ENCODE data around the gene ACBD3.

ACBD3 gene

DNA sequence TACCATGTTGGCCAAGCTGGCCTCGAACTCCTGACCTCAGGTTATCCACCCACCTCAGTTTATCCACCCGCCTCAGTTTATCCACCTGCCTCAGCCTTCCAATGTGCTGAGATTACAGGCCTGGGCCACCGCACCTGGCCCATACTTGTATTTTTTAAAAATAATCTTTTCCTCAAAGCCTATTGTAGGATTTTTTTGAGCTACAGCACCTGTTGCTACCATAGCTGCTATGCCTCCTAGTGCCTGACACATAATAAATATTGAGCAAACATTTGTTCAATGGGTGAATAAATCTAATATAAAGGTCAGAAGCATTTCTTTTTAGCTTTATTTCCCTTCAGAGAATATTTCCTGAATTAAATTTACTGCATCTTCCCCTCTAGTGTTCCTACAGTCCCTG, 15.7 kb upstream of the ACBD3 start (continued):
- TF ChIP-seq, protein P1, sequence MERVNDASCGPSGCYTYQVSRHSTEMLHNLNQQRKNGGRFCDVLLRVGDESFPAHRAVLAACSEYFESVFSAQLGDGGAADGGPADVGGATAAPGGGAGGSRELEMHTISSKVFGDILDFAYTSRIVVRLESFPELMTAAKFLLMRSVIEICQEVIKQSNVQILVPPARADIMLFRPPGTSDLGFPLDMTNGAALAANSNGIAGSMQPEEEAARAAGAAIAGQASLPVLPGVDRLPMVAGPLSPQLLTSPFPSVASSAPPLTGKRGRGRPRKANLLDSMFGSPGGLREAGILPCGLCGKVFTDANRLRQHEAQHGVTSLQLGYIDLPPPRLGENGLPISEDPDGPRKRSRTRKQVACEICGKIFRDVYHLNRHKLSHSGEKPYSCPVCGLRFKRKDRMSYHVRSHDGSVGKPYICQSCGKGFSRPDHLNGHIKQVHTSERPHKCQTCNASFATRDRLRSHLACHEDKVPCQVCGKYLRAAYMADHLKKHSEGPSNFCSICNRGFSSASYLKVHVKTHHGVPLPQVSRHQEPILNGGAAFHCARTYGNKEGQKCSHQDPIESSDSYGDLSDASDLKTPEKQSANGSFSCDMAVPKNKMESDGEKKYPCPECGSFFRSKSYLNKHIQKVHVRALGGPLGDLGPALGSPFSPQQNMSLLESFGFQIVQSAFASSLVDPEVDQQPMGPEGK (CRISPR knock-in tag; IDR thresholded peaks at IDR 0.05; ENCODE audit: borderline replicate concordance) = no peak
- TF ChIP-seq ESRRG (CRISPR knock-in tag; IDR thresholded peaks at IDR 0.05) = no peak

DNA sequence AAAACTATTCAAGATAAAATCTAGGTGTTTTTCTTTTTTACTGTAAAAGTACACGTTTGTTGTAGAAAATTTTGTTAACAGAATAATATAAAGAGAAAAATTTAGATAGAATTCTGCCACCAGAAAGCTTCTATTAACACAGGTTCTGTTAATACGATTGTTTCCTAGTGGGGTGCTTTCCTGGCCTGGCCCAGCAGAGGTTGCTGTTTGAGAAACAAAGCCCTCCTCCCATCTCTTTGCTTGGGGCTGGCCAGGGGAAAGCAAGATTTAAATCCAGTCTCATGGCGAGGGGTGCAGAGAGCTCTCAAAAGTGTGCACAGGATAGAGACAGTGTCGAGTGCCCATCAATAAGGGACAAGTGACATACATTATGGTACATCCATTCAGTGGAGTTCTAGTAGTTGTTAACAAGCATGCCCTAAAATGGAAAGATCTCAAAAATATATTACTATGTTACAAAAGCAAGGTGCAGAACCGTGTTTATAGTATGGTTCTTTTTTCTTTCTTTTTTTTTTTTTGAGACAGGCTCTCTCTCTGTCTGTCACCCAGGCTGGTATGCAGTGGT, 14.6 kb upstream of the ACBD3 start:
- ATAC-seq = peak; percentile 78

DNA sequence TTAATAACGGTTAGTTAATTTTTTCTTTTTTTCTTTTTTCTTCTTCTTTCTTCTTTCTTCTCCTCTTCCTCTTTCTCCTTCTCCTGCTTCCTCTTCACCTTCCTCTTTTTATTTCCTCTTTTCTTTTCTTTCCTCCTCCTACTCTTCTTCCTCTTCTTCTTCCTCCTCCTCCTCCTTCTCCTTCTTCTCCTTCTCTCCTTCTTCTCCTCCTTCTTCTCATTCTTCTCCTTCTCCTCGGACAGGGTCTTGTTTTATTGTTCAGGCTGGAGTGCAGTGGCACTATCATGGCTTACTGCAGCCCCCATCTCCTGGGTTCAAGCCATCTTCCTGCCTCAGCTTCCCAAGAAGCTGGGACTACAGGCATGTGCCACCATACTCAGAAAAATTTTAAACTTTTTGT, 13.4 kb upstream of the ACBD3 start:
- ATAC-seq = no peak
- no peak for TF ChIP-seq ZFP30 (CRISPR knock-in tag; IDR thresholded peaks at IDR 0.05)
- no peak for TF ChIP-seq CSDC2 (CRISPR knock-in tag; IDR thresholded peaks at IDR 0.05)
- TF ChIP-seq TOX (CRISPR knock-in tag; IDR thresholded peaks at IDR 0.05; ENCODE audit: borderline replicate concordance) = no peak
- TF ChIP-seq ZFP3 (CRISPR knock-in tag; IDR thresholded peaks at IDR 0.05) = no peak
- TF ChIP-seq ZNF8 (CRISPR knock-in tag; IDR thresholded peaks at IDR 0.05) = no peak
- TF ChIP-seq ZNF565 (CRISPR knock-in tag; conservative IDR thresholded peaks at IDR 0.05; ENCODE audit: low read depth) = no peak
- no peak for TF ChIP-seq PPARA (CRISPR knock-in tag; IDR thresholded peaks at IDR 0.05; ENCODE audit: borderline replicate concordance)
- no peak for TF ChIP-seq ISL1 (CRISPR knock-in tag; IDR thresholded peaks at IDR 0.05)
- TF ChIP-seq ZC3H10 (CRISPR knock-in tag; IDR thresholded peaks at IDR 0.05) = no peak
- TF ChIP-seq ARNTL (CRISPR knock-in tag; IDR thresholded peaks at IDR 0.05; ENCODE audit: borderline replicate concordance, low read depth) = no peak
- TF ChIP-seq BACH2 (CRISPR knock-in tag; IDR thresholded peaks at IDR 0.05; ENCODE audit: borderline replicate concordance) = no peak
- TF ChIP-seq, protein P2, sequence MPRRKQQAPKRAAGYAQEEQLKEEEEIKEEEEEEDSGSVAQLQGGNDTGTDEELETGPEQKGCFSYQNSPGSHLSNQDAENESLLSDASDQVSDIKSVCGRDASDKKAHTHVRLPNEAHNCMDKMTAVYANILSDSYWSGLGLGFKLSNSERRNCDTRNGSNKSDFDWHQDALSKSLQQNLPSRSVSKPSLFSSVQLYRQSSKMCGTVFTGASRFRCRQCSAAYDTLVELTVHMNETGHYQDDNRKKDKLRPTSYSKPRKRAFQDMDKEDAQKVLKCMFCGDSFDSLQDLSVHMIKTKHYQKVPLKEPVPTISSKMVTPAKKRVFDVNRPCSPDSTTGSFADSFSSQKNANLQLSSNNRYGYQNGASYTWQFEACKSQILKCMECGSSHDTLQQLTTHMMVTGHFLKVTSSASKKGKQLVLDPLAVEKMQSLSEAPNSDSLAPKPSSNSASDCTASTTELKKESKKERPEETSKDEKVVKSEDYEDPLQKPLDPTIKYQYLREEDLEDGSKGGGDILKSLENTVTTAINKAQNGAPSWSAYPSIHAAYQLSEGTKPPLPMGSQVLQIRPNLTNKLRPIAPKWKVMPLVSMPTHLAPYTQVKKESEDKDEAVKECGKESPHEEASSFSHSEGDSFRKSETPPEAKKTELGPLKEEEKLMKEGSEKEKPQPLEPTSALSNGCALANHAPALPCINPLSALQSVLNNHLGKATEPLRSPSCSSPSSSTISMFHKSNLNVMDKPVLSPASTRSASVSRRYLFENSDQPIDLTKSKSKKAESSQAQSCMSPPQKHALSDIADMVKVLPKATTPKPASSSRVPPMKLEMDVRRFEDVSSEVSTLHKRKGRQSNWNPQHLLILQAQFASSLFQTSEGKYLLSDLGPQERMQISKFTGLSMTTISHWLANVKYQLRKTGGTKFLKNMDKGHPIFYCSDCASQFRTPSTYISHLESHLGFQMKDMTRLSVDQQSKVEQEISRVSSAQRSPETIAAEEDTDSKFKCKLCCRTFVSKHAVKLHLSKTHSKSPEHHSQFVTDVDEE (CRISPR knock-in tag; IDR thresholded peaks at IDR 0.05) = no peak
- TF ChIP-seq, protein P1 (CRISPR knock-in tag; IDR thresholded peaks at IDR 0.05; ENCODE audit: borderline replicate concordance) = no peak
- no peak for TF ChIP-seq ESRRG (CRISPR knock-in tag; IDR thresholded peaks at IDR 0.05)
- no peak for TF ChIP-seq OSR1 (CRISPR knock-in tag; IDR thresholded peaks at IDR 0.05)
- TF ChIP-seq SNAI2 (CRISPR knock-in tag; IDR thresholded peaks at IDR 0.05) = no peak

More for the DNA sequence above, 14.6 kb upstream of the ACBD3 start:
- TF ChIP-seq ZNF8 (CRISPR knock-in tag; IDR thresholded peaks at IDR 0.05) = peak; percentile 88
- TF ChIP-seq ZFP3 (CRISPR knock-in tag; IDR thresholded peaks at IDR 0.05) = no peak
- TF ChIP-seq ZC3H10 (CRISPR knock-in tag; IDR thresholded peaks at IDR 0.05) = no peak

DNA sequence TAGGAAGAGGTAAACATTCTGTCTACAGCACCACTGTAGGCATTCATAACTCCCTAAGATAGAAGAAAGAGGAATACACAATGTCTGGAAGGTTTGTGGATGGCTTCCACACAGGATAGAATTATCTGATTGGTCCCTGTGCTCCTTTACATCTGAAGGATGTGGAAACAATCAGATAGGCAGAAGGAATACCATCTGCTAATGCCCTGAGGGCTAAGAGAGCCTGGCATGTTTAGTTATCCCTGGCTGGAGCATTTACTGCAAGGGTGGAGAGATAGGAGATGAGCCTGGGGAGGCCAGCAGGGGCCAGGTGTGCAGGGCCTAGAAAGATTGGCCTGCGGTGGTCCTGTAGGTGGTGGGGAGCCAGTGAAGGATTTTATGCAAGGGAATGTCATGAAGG, 8.6 kb upstream of the ACBD3 start:
- no peak for ATAC-seq

More for the DNA sequence above, 8.6 kb upstream of the ACBD3 start:
- TF ChIP-seq BACH2 (CRISPR knock-in tag; IDR thresholded peaks at IDR 0.05; ENCODE audit: borderline replicate concordance) (no peak), ESRRG (CRISPR knock-in tag; IDR thresholded peaks at IDR 0.05) (no peak), TOX (CRISPR knock-in tag; IDR thresholded peaks at IDR 0.05; ENCODE audit: borderline replicate concordance) (no peak), ZNF70 (CRISPR knock-in tag; IDR thresholded peaks at IDR 0.05) (no peak), SNAI2 (CRISPR knock-in tag; IDR thresholded peaks at IDR 0.05) (no peak), ZC3H10 (CRISPR knock-in tag; IDR thresholded peaks at IDR 0.05) (no peak), ZNF8 (CRISPR knock-in tag; IDR thresholded peaks at IDR 0.05) (no peak), ARNTL (CRISPR knock-in tag; IDR thresholded peaks at IDR 0.05; ENCODE audit: borderline replicate concordance, low read depth) (no peak), ISL1 (CRISPR knock-in tag; IDR thresholded peaks at IDR 0.05) (no peak), TCF4 (CRISPR knock-in tag; IDR thresholded peaks at IDR 0.05; ENCODE audit: borderline replicate concordance) (no peak)
- TF ChIP-seq, protein P3, sequence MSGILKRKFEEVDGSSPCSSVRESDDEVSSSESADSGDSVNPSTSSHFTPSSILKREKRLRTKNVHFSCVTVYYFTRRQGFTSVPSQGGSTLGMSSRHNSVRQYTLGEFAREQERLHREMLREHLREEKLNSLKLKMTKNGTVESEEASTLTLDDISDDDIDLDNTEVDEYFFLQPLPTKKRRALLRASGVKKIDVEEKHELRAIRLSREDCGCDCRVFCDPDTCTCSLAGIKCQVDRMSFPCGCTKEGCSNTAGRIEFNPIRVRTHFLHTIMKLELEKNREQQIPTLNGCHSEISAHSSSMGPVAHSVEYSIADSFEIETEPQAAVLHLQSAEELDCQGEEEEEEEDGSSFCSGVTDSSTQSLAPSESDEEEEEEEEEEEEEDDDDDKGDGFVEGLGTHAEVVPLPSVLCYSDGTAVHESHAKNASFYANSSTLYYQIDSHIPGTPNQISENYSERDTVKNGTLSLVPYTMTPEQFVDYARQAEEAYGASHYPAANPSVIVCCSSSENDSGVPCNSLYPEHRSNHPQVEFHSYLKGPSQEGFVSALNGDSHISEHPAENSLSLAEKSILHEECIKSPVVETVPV (CRISPR knock-in tag; IDR thresholded peaks at IDR 0.05) = no peak
- TF ChIP-seq, protein P4, sequence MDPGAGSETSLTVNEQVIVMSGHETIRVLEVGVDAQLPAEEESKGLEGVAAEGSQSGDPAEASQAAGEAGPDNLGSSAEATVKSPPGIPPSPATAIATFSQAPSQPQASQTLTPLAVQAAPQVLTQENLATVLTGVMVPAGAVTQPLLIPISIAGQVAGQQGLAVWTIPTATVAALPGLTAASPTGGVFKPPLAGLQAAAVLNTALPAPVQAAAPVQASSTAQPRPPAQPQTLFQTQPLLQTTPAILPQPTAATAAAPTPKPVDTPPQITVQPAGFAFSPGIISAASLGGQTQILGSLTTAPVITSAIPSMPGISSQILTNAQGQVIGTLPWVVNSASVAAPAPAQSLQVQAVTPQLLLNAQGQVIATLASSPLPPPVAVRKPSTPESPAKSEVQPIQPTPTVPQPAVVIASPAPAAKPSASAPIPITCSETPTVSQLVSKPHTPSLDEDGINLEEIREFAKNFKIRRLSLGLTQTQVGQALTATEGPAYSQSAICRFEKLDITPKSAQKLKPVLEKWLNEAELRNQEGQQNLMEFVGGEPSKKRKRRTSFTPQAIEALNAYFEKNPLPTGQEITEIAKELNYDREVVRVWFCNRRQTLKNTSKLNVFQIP (CRISPR knock-in tag; IDR thresholded peaks at IDR 0.05; ENCODE audit: borderline replicate concordance, low read depth) = no peak
